IPS DF 6.9 (cell line): Measurements from ENCODE around the gene CNTFR.

ENCODE experiments used
- DNase-seq: peaks from one replicate; pipeline ENCODE4 v3.0.0-alpha.2; 2013; ENCODE audit warnings: low read depth, low spot score
- H3K27ac ChIP-seq: one replicate; pipeline ENCODE4 v1.5.1; 2013; ENCODE audit warnings: low read length, control low read depth
- H3K27me3 ChIP-seq: 2 replicates; pipeline ENCODE4 v1.6.1; 2013; ENCODE audit warnings: mild to moderate bottlenecking, low read length; ENCODE audit not compliant: control insufficient read depth, insufficient read depth
- H3K36me3 ChIP-seq: 2 replicates; pipeline ENCODE4 v1.6.1; 2013; ENCODE audit warnings: low read length; ENCODE audit not compliant: control insufficient read depth, insufficient read depth
- H3K4me1 ChIP-seq: 2 replicates; pipeline ENCODE4 v1.6.1; 2013; ENCODE audit warnings: low read length; ENCODE audit not compliant: control insufficient read depth, insufficient read depth
- H3K4me3 ChIP-seq: 2 replicates; pipeline ENCODE4 v1.5.1; 2013; ENCODE audit warnings: mild to moderate bottlenecking, low read length
- H3K9me3 ChIP-seq: 2 replicates; pipeline ENCODE4 v1.6.1; 2013; ENCODE audit warnings: low read length, inconsistent platforms; ENCODE audit not compliant: control insufficient read depth, insufficient read depth
- WGBS: extraction: QIAGEN DNeasy Blood & Tissue Kit; methylation state at CpG from one replicate; pipeline ENCODE4 v1.1.7; 2013; ENCODE audit warnings: mixed read lengths, missing lambda C conversion rate; ENCODE audit not compliant: insufficient read length, insufficient coverage; 5-methylcytosine and 5-hydroxymethylcytosine counted together

CNTFR gene

GRCh38 chr9:34615132-34615531 is 25.6 kb upstream of the CNTFR start:
- Histone ChIP-seq H3K4me3 (no peak overlapping the region), H3K27ac (no peak overlapping the region), H3K36me3 (no peaks in the 10 kb centered on the region), H3K9me3 (no peaks in the 10 kb centered on the region), H3K4me1 (no peaks in the 10 kb centered on the region), H3K27me3 (no peaks in the 10 kb centered on the region)
- WGBS = no CpG with 5 or more reads among the region's 2 CpGs
- no peak for DNase-seq

GRCh38 chr9:34612788-34613390 is 23.4 kb upstream of the CNTFR start:
- Histone ChIP-seq H3K4me1 (no peaks in the 10 kb centered on the region), H3K27ac (no peak overlapping the region), H3K27me3 (no peaks in the 10 kb centered on the region), H3K4me3 (peak overlapping the region; percentile 65; the same call in 1 of the 2 replicates), H3K36me3 (no peaks in the 10 kb centered on the region), H3K9me3 (no peaks in the 10 kb centered on the region)
- no peak for DNase-seq
- no CpG with 5 or more reads among the region's 15 CpGs for WGBS

GRCh38 chr9:34611811-34612787 is 22.6 kb upstream of the CNTFR start, which contains the start of gene RPP25L:
RPP25L (minus strand) TSS chr9:34612097; CDS start chr9:34611296, 801 bp downstream.
- H3K4me1 ChIP-seq = no peaks in the 10 kb centered on the region
- WGBS = no CpG with 5 or more reads among the region's 77 CpGs
- no peaks in the 10 kb centered on the region for H3K27me3 ChIP-seq
- H3K9me3 ChIP-seq = no peaks in the 10 kb centered on the region
- no peak within 1 kb of the TSS for H3K27ac ChIP-seq
- peak within 1 kb of the TSS; percentile 65 for H3K4me3 ChIP-seq
- H3K36me3 ChIP-seq = no peaks in the 10 kb centered on the region
- DNase-seq = no peak

GRCh38 chr9:34611251-34611810 is 21.8 kb upstream of the CNTFR start:
- peak overlapping the region; percentile 50; the same call in 1 of the 2 replicates for H3K4me3 ChIP-seq
- no peak for DNase-seq
- WGBS = no CpG with 5 or more reads among the region's 10 CpGs
- no peaks in the 10 kb centered on the region for H3K27me3 ChIP-seq
- no peaks in the 10 kb centered on the region for H3K36me3 ChIP-seq
- no peaks in the 10 kb centered on the region for H3K4me1 ChIP-seq
- no peaks in the 10 kb centered on the region for H3K9me3 ChIP-seq
- H3K27ac ChIP-seq = no peak overlapping the region

GRCh38 chr9:34610434-34611206 is 21.1 kb upstream of the CNTFR start:
- DNase-seq = no peak
- no peaks in the 10 kb centered on the region for H3K9me3 ChIP-seq
- H3K27me3 ChIP-seq = no peaks in the 10 kb centered on the region
- H3K4me3 ChIP-seq = no peak overlapping the region
- no CpG with 5 or more reads among the region's 20 CpGs for WGBS
- H3K27ac ChIP-seq = no peak overlapping the region
- no peaks in the 10 kb centered on the region for H3K36me3 ChIP-seq
- H3K4me1 ChIP-seq = no peaks in the 10 kb centered on the region

GRCh38 chr9:34607331-34607730 is 17.8 kb upstream of the CNTFR start:
- Histone ChIP-seq H3K27me3 (no peaks in the 10 kb centered on the region), H3K4me3 (no peak overlapping the region), H3K36me3 (no peaks in the 10 kb centered on the region), H3K9me3 (no peaks in the 10 kb centered on the region), H3K27ac (no peak overlapping the region), H3K4me1 (no peaks in the 10 kb centered on the region)
- no CpG with 5 or more reads among the region's 2 CpGs for WGBS
- no peak for DNase-seq

- Histone ChIP-seq H3K4me3 (no peak overlapping the region), H3K27me3 (no peaks in the 10 kb centered on the region), H3K9me3 (no peaks in the 10 kb centered on the region), H3K27ac (no peak overlapping the region), H3K4me1 (no peaks in the 10 kb centered on the region), H3K36me3 (no peaks in the 10 kb centered on the region)
- DNase-seq = no peak
- WGBS = no CpG with 5 or more reads among the region's 3 CpGs
Observed at GRCh38 chr9:34606905-34607304, 17.4 kb upstream of the CNTFR start.

GRCh38 chr9:34606190-34606589 is 16.7 kb upstream of the CNTFR start:
- Histone ChIP-seq H3K36me3 (no peaks in the 10 kb centered on the region), H3K4me3 (no peak overlapping the region), H3K9me3 (no peaks in the 10 kb centered on the region), H3K27ac (no peak overlapping the region), H3K27me3 (no peaks in the 10 kb centered on the region), H3K4me1 (no peaks in the 10 kb centered on the region)
- DNase-seq = no peak

GRCh38 chr9:34603610-34604231 is 14.2 kb upstream of the CNTFR start:
- H3K27ac ChIP-seq = no peak overlapping the region
- H3K27me3 ChIP-seq = no peaks in the 10 kb centered on the region
- no peak for DNase-seq
- no peaks in the 10 kb centered on the region for H3K9me3 ChIP-seq
- no CpG with 5 or more reads among the region's 4 CpGs for WGBS
- H3K36me3 ChIP-seq = no peaks in the 10 kb centered on the region
- H3K4me1 ChIP-seq = no peaks in the 10 kb centered on the region
- no peak overlapping the region for H3K4me3 ChIP-seq
